COR-L47 (cell line): ENCODE measurements around the gene SLC4A1AP.
"Not testable (repeated sequence)": the region's sequence is repeated elsewhere in the genome, so short reads cannot be mapped to it uniquely, and the experiment has no call there.

Source experiments
- DNase-seq: peaks from one replicate; lab custom pipeline; 2025; lab: John Stamatoyannopoulos, UW

The SLC4A1AP gene

GRCh38 chr2:27663285-27664153 is at the start of gene SLC4A1AP, which contains the start of gene SUPT7L:
Gene SLC4A1AP (plus strand): TSS chr2:27663889. CDS start chr2:27663915, 26 bp downstream.
Gene SUPT7L (minus strand): TSS chr2:27663614. CDS start chr2:27662192, 1,422 bp downstream.
- peak; percentile 84 for DNase-seq

GRCh38 chr2:27613985-27614384 is 49.7 kb upstream of the SLC4A1AP start:
- DNase-seq, result no peak

- DNase-seq, result no peak
Observed at GRCh38 chr2:27615316-27615715, 48.4 kb upstream of the SLC4A1AP start.

- no peak for DNase-seq
Observed at GRCh38 chr2:27621524-27621923, 42.2 kb upstream of the SLC4A1AP start.

GRCh38 chr2:27622921-27623384 is 40.7 kb upstream of the SLC4A1AP start:
- DNase-seq, result no peak

- DNase-seq, result no peak
Observed at GRCh38 chr2:27624943-27625342, 38.7 kb upstream of the SLC4A1AP start.

GRCh38 chr2:27626323-27626722 is 37.4 kb upstream of the SLC4A1AP start:
- DNase-seq, result not testable (repeated sequence)

- DNase-seq, result not testable (repeated sequence)
Observed at GRCh38 chr2:27626921-27627320, 36.8 kb upstream of the SLC4A1AP start.

GRCh38 chr2:27627963-27628766 is 35.5 kb upstream of the SLC4A1AP start:
- DNase-seq, result no peak

- peak; percentile 85 for DNase-seq
Observed at GRCh38 chr2:27628767-27629709, 34.7 kb upstream of the SLC4A1AP start, which contains the start of the genes CCDC121 and GPN1. Gene CCDC121 (minus strand): TSS chr2:27629012. CDS start chr2:27627799, 1,213 bp downstream. Gene GPN1 (plus strand): TSS chr2:27629050. CDS start chr2:27629059, 9 bp downstream.

- DNase-seq, result not testable (repeated sequence)
Observed at GRCh38 chr2:27630257-27630656, 33.4 kb upstream of the SLC4A1AP start.

- no peak for DNase-seq
Observed at GRCh38 chr2:27634291-27634690, 29.4 kb upstream of the SLC4A1AP start.

- no peak for DNase-seq
Observed at GRCh38 chr2:27636766-27637165, 26.9 kb upstream of the SLC4A1AP start.

- no peak for DNase-seq
Observed at GRCh38 chr2:27638037-27638637, 25.6 kb upstream of the SLC4A1AP start.

GRCh38 chr2:27638709-27639108 is 25.0 kb upstream of the SLC4A1AP start:
- no peak for DNase-seq

GRCh38 chr2:27640722-27641245 is 22.9 kb upstream of the SLC4A1AP start:
- DNase-seq, result no peak

- DNase-seq, result no peak
Observed at GRCh38 chr2:27645197-27645596, 18.5 kb upstream of the SLC4A1AP start.

GRCh38 chr2:27647289-27647688 is 16.4 kb upstream of the SLC4A1AP start:
- DNase-seq, result no peak

- no peak for DNase-seq
Observed at GRCh38 chr2:27647737-27648136, 16.0 kb upstream of the SLC4A1AP start.

GRCh38 chr2:27651056-27651455 is 12.6 kb upstream of the SLC4A1AP start:
- no peak for DNase-seq

GRCh38 chr2:27652341-27652740 is 11.3 kb upstream of the SLC4A1AP start:
- DNase-seq, result no peak
